ENCODE results near the gene GABPB2. TPM values are rescaled to one million over a fixed set of nuclear protein-coding genes. Genes with fewer than 3 reads are reported as not detected.
A peak's percentile ranks its signal among the peaks of the same experiment; 100 is the strongest.

GABPB2 gene
- total and polyA plus RNA-seq, 2 donors, result 6.4 to 16.9 TPM

GRCh38 chr1:151132335-151133017 lies 61.9 kb downstream of the GABPB2 start:
- Histone ChIP-seq H3K4me3 (ENCODE audit: low read depth, low read length) (peak overlapping the region; percentile 5), H3K27ac (ENCODE audit: low read depth) (no peak overlapping the region), H3K36me3 (ENCODE audit: insufficient read depth) (no peaks in the 10 kb centered on the region), H3K4me1 (ENCODE audit: insufficient read depth) (no peaks in the 10 kb centered on the region)
- no peak for DNase-seq (ENCODE audit: extremely low spot score)
- 65% methylated on average over 74 of the region's 74 CpGs for WGBS

- no peak overlapping the region for H3K27ac ChIP-seq (ENCODE audit: low read depth)
- no peak overlapping the region for H3K4me3 ChIP-seq (ENCODE audit: low read depth, low read length)
- no peaks in the 10 kb centered on the region for H3K36me3 ChIP-seq (ENCODE audit: insufficient read depth)
- DNase-seq (ENCODE audit: extremely low spot score), result no peak
- no peaks in the 10 kb centered on the region for H3K4me1 ChIP-seq (ENCODE audit: insufficient read depth)
- WGBS, result 75% methylated on average over 65 of the region's 65 CpGs
Observed at GRCh38 chr1:151133018-151133806, 62.7 kb downstream of the GABPB2 start.

- H3K4me1 ChIP-seq (ENCODE audit: insufficient read depth), result no peaks in the 10 kb centered on the region
- no peak overlapping the region for H3K4me3 ChIP-seq (ENCODE audit: low read depth, low read length)
- 87% methylated on average over 3 of the region's 3 CpGs for WGBS
- DNase-seq (ENCODE audit: extremely low spot score), result no peak
- no peaks in the 10 kb centered on the region for H3K36me3 ChIP-seq (ENCODE audit: insufficient read depth)
- no peak overlapping the region for H3K27ac ChIP-seq (ENCODE audit: low read depth)
Observed at GRCh38 chr1:151134396-151134795, 63.8 kb downstream of the GABPB2 start.

DNA sequence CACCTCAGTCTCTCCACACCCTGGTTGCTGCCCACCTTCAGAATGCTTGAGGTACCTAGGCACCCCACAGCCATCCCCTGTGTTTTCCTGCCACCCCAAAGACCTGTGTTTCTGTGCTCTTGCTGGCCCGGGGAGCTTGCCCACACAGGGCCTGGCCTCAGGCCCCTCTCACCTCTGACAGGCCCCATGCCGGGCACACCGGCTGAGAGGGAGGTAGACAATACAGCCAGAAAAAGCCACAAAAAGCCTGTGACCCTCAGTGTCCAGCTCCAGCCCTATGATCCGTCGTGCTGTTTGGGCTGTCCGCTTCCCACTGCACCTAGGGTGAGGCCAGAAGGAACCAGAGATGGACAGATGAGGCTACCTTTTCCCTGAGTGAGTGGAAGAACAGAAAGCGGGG lies 64.4 kb downstream of the GABPB2 start:
- no peaks in the 10 kb centered on the region for H3K4me1 ChIP-seq (ENCODE audit: insufficient read depth)
- no peak overlapping the region for H3K27ac ChIP-seq (ENCODE audit: low read depth)
- 94% methylated on average over 7 of the region's 7 CpGs for WGBS
- DNase-seq (ENCODE audit: extremely low spot score), result no peak
- no peak overlapping the region for H3K4me3 ChIP-seq (ENCODE audit: low read depth, low read length)
- H3K36me3 ChIP-seq (ENCODE audit: insufficient read depth), result no peaks in the 10 kb centered on the region

- Histone ChIP-seq H3K4me1 (ENCODE audit: insufficient read depth) (no peaks in the 10 kb centered on the region), H3K4me3 (ENCODE audit: low read depth, low read length) (no peak overlapping the region), H3K27ac (ENCODE audit: low read depth) (no peak overlapping the region), H3K36me3 (ENCODE audit: insufficient read depth) (no peaks in the 10 kb centered on the region)
- DNase-seq (ENCODE audit: extremely low spot score), result no peak
- WGBS, result 90% methylated on average over 12 of the region's 12 CpGs
Observed at GRCh38 chr1:151135433-151136385, 65.1 kb downstream of the GABPB2 start.

DNA sequence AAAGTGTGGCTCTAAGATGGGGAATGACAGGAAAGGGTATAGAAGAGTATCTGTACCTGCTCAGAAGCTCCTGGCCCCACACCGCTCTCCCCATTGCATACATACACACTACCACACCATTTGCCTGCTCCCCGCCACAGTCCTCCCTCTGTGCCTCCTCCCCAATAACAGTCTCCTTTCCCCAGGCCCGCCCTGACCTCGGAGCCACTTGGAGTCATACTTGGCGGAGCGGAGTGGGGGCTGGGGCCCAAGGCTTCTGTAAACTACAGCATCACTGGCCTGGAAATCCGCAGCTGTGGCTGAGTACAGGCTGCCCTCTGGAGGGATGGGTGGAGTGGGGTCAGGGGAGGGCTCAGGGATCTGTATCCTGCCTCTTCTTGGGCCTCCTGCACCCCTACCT lies 67.2 kb downstream of the GABPB2 start:
- WGBS, result 93% methylated on average over 7 of the region's 7 CpGs

DNA sequence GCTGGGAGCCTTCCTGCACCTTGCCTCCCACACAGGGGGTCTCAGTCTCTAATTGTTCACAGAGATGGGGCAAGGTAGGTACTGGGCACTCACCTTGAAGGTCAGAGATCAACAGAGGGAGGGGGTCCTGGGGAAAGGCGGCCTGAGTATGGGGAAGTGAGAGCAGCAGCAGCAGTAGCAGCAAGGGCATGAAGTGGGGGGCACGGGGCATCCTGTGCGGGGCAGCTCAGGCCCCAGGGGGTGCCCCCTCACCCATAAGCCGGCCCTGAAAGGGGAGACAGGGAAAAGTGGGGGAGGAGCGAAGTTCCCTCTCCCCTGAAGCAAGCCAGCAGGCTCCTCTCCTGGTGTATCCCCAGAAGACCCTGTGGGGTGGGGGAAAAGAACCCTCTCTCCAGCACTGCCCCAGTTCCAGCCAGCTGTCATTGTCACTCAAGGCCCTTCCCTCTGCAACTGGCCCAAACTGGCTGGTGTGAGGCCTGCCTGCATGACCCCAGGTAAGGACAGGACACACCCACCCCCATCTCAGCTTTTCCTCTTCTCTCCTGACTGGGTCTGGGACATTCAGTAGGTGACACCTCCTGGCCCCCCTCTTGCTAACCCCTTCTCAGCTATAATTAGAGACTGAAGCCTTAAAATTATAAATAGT lies 72.0 kb downstream of the GABPB2 start:
- DNase-seq (ENCODE audit: extremely low spot score), result no peak
- H3K27ac ChIP-seq (ENCODE audit: low read depth), result no peak overlapping the region
- peaks cover 3% of the 10 kb centered on the region for H3K36me3 ChIP-seq (ENCODE audit: insufficient read depth)
- H3K4me3 ChIP-seq (ENCODE audit: low read depth, low read length), result no peak overlapping the region
- no peaks in the 10 kb centered on the region for H3K4me1 ChIP-seq (ENCODE audit: insufficient read depth)
- WGBS, result 84% methylated on average over 5 of the region's 5 CpGs

More for the DNA sequence above, 67.2 kb downstream of the GABPB2 start:
- H3K4me3 ChIP-seq (ENCODE audit: low read depth, low read length), result no peak overlapping the region
- peaks cover 3% of the 10 kb centered on the region for H3K36me3 ChIP-seq (ENCODE audit: insufficient read depth)
- DNase-seq (ENCODE audit: extremely low spot score), result no peak
- H3K27ac ChIP-seq (ENCODE audit: low read depth), result no peak overlapping the region
- H3K4me1 ChIP-seq (ENCODE audit: insufficient read depth), result no peaks in the 10 kb centered on the region

- 56% methylated on average over 7 of the region's 7 CpGs for WGBS
- Histone ChIP-seq H3K4me3 (ENCODE audit: low read depth, low read length) (no peak overlapping the region), H3K4me1 (ENCODE audit: insufficient read depth) (no peaks in the 10 kb centered on the region), H3K36me3 (ENCODE audit: insufficient read depth) (peaks cover 3% of the 10 kb centered on the region), H3K27ac (ENCODE audit: low read depth) (no peak overlapping the region)
- no peak for DNase-seq (ENCODE audit: extremely low spot score)
Observed at GRCh38 chr1:151143057-151143435, 72.5 kb downstream of the GABPB2 start.

GRCh38 chr1:151143986-151144385 lies 73.4 kb downstream of the GABPB2 start:
- WGBS, result 55% methylated on average over 5 of the region's 5 CpGs
- H3K27ac ChIP-seq (ENCODE audit: low read depth), result no peak overlapping the region
- H3K36me3 ChIP-seq (ENCODE audit: insufficient read depth), result peaks cover 3% of the 10 kb centered on the region
- no peaks in the 10 kb centered on the region for H3K4me1 ChIP-seq (ENCODE audit: insufficient read depth)
- no peak overlapping the region for H3K4me3 ChIP-seq (ENCODE audit: low read depth, low read length)
- DNase-seq (ENCODE audit: extremely low spot score), result no peak

GRCh38 chr1:151144474-151145303 lies 74.1 kb downstream of the GABPB2 start:
- H3K27ac ChIP-seq (ENCODE audit: low read depth), result no peak overlapping the region
- no peak overlapping the region for H3K4me3 ChIP-seq (ENCODE audit: low read depth, low read length)
- no peaks in the 10 kb centered on the region for H3K4me1 ChIP-seq (ENCODE audit: insufficient read depth)
- H3K36me3 ChIP-seq (ENCODE audit: insufficient read depth), result peaks cover 3% of the 10 kb centered on the region
- no peak for DNase-seq (ENCODE audit: extremely low spot score)
- 50% methylated on average over 7 of the region's 7 CpGs for WGBS

DNA sequence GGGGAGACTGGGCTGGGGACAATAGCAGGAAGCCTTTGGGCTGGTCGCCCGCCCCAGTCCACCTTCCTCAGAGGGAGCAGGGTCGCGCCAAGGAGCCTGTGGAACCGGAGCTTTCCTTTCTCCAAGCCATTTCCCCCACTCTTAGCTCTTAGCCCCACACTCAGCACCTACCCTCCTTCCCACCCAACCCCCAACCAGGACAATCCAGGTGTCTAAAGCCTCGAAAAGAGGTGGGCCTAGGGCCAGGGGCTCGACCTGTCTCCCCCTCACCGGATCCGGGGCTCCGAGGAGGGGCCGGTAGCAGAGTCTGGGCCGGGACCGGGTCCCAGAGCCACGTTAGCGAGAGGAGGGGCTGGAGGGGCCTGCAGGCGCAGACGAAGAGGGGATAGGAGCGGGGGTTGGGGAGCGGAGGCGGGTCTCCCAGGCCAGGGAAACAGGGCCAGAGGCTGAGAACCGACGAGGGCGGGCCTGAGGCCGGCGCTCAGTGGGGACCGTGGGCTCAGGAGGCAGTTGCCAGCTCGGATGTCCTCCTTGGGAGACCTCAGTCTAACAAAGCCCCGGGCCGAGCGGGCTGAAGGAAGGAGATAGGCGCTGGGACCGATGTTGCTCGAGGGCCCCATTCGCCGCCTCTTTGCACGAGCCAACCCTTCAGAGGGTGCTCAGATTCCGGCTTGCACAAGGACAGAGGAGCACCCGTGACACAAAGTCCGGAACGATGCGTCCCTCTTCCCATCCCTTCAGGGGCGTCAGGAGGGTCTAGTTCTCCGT lies 74.9 kb downstream of the GABPB2 start:
- WGBS, result 10% methylated on average over 43 of the region's 43 CpGs
- peak overlapping the region; percentile 68 for H3K4me3 ChIP-seq (ENCODE audit: low read depth, low read length)
- H3K4me1 ChIP-seq (ENCODE audit: insufficient read depth), result no peaks in the 10 kb centered on the region
- no peak for DNase-seq (ENCODE audit: extremely low spot score)
- H3K36me3 ChIP-seq (ENCODE audit: insufficient read depth), result peaks cover 3% of the 10 kb centered on the region
- no peak overlapping the region for H3K27ac ChIP-seq (ENCODE audit: low read depth)

- Histone ChIP-seq H3K4me3 (ENCODE audit: low read depth, low read length) (peak overlapping the region; percentile 68), H3K36me3 (ENCODE audit: insufficient read depth) (peaks cover 3% of the 10 kb centered on the region), H3K4me1 (ENCODE audit: insufficient read depth) (no peaks in the 10 kb centered on the region), H3K27ac (ENCODE audit: low read depth) (no peak overlapping the region)
- under 1% methylated on average over 26 of the region's 26 CpGs for WGBS
- no peak for DNase-seq (ENCODE audit: extremely low spot score)
Observed at GRCh38 chr1:151146072-151146411, 75.5 kb downstream of the GABPB2 start.

Data from urinary bladder (tissue), 4 donors.